Mononuclear cell (primary cell): ENCODE data around the gene DOCK2. TPM values are rescaled to one million over a fixed set of nuclear protein-coding genes. Genes with fewer than 3 reads are reported as not detected.

ENCODE experiments used
- H3K27me3 ChIP-seq: 2 replicates; pipeline ENCODE4 v1.6.0; 2011; ENCODE audit warnings: low read length, control low read depth; ENCODE audit not compliant: insufficient read depth
- H3K4me1 ChIP-seq: 2 replicates; pipeline ENCODE4 v1.5.1; 2011; ENCODE audit warnings: mild to moderate bottlenecking, low read length, control low read depth; ENCODE audit not compliant: insufficient read depth
- H3K4me3 ChIP-seq: 2 replicates; pipeline ENCODE4 v1.5.1; 2011; ENCODE audit warnings: mild to moderate bottlenecking, low read length, moderate library complexity
- H3K9me3 ChIP-seq: 2 replicates; pipeline ENCODE4 v1.5.1; 2011; ENCODE audit warnings: low read depth, mild to moderate bottlenecking, control low read depth, low read length
- total RNA-seq: library from RNA; depleted of rRNA; stranded (reverse); fragments of >200 nt; gene quantifications from one replicate; pipeline ENCODE4 v1.2.3, GENCODE V29; 2012

The DOCK2 gene
- total RNA-seq, 1 donor: 244 TPM

DNA sequence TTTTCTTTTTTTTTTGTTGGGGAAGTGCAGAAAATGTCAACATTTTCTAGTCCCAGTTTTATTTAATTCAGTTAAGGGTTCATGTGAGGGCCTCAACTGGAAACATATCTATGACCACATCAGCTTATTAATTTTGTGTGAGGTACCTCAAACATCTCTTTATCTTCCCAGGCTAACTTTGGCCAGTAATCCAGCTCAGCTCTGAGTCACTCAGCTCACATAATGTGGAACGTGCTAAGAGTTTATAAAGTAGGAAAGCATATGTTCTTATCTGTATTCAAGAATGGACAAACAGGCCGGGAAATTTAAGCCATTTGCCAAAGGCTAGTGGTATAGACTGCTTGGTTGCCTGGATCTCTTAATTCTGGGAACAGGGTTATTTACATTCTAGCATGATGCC lies 224.9 kb downstream of the DOCK2 start:
- H3K4me3 ChIP-seq: no peak overlapping the region
- no peaks in the 10 kb centered on the region for H3K4me1 ChIP-seq
- no peaks in the 10 kb centered on the region for H3K9me3 ChIP-seq
- no peaks in the 10 kb centered on the region for H3K27me3 ChIP-seq

DNA sequence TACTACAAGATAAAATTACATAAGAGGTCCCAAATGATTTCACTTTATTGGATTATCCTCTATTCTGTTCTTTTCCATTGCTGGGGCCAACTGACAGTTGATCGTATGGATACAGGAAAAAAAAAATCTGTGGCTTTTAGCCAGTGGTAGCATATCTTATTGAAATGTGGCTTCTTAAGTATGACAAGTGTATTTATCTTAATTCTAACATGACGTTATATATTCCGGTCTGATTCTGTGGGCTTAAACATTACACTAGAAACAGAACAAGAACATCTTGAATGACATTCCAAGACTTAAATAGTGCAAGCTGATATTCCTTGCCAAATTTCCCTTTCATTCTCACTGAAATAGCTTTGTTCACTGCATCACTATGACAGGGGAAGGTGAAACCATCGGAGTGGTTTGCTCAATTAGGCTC lies 225.3 kb downstream of the DOCK2 start:
- Histone ChIP-seq H3K27me3 (no peaks in the 10 kb centered on the region), H3K9me3 (no peaks in the 10 kb centered on the region), H3K4me1 (no peaks in the 10 kb centered on the region), H3K4me3 (no peak overlapping the region)

DNA sequence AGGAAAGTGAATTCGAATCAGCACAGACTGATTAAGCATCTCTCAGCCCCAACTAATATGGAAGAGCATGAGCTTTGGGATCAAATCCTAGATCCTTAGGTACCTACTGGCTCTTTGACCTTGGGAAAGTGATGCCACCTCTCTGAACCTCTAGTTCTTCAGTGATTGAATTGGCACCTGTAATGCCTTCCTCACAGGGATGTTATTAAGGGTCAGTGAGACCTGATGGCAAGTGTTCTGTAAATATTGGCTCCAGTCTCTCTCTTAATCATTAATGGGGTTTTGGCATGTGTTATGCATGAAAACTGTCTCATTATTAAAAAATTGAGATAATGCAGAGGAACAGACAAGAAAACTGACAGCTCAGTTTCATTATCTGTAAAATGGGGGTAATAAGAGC lies 227.4 kb downstream of the DOCK2 start:
- no peaks in the 10 kb centered on the region for H3K27me3 ChIP-seq
- no peaks in the 10 kb centered on the region for H3K9me3 ChIP-seq
- no peak overlapping the region for H3K4me3 ChIP-seq
- no peaks in the 10 kb centered on the region for H3K4me1 ChIP-seq

DNA sequence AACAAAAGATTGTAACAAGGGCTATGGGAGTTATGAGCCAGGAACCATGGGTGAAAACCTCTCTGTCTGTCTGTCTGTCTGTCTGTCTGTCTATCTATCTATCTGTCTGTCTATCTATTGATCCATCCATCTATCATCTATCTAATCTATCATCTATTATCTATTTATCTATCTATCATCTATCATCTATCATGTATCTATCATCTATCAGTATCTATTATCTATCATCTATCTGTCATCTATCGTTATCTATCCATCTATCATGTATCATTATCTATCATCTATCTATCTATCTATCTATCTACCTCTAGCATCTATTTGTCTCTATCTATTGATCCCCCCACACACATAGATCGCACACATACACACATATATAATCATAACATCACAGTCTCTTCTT lies 230.3 kb downstream of the DOCK2 start:
- H3K27me3 ChIP-seq: no peaks in the 10 kb centered on the region
- H3K9me3 ChIP-seq: no peaks in the 10 kb centered on the region
- peaks cover 5% of the 10 kb centered on the region for H3K4me1 ChIP-seq
- no peak overlapping the region for H3K4me3 ChIP-seq

DNA sequence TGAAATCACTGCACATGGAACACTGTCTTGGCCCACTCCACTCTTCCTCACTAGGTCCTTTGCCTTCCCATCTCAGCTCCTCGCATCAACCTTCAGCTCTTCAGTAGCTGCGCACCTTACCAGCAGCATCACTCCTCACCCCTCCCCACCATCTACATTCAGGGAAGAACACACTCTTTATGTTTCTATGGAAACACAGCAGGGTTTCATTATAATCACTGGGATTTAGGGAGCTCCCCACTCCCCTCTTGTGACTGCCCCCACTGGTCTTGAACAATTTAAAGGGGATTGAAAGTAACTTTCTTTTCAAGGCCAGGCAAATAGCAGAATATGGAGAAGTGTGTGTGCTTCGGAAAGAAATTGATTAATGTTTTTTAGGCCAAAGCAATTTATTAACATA lies 232.0 kb downstream of the DOCK2 start:
- H3K27me3 ChIP-seq: no peaks in the 10 kb centered on the region
- H3K4me3 ChIP-seq: no peak overlapping the region
- H3K4me1 ChIP-seq: peaks cover 22% of the 10 kb centered on the region
- H3K9me3 ChIP-seq: no peaks in the 10 kb centered on the region

DNA sequence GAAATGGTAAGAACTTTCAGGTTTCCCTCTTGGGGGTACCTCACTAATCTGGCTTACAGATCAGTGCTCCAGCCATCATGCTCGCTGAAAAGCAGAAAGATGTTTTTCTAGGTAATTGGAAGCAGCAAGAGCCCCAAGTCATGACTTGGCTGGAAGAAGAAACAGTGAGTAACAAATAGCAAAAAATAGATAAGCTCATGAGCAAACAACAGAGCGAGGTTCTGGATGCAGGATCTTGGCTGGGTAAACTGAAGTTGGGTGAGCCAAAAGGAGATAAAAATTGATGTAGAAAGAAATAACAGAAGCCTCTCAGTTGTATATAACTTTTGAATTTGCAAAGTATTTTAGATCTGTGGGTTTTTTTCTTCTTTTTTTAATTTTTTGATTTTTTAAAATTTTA lies 233.1 kb downstream of the DOCK2 start:
- H3K27me3 ChIP-seq: no peaks in the 10 kb centered on the region
- peaks cover 34% of the 10 kb centered on the region for H3K4me1 ChIP-seq
- no peaks in the 10 kb centered on the region for H3K9me3 ChIP-seq
- no peak overlapping the region for H3K4me3 ChIP-seq

DNA sequence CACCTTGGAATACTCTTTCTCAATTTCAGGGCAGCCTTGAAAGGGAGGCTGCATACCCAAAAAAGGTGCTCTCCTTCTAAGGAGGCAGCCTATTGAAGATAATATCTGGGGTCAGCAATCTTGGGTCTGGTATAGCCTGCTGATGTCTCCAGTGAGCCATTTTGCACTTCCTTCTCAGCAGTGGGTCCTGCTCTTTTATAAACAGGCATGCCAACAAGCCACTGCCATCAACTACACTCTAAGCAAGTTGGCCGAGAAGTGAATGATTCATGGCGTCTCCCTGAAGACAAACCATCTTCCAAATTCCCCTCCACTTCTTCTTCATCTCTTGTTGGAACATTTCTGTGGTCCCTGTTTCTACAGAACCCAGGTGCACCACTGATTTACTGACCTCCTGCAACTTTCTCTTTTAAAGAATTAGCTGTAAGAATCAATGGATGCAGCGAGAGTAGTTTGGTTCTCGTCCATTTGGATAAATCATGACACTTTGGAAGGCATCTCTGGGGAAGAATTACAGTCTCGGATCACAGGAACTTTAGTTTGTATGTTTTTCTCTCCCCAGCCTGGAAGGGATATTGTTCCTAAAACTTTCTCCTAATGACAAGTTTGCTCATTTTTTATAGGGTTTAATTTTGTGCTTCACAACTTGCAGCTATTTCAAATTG lies 234.9 kb downstream of the DOCK2 start:
- Histone ChIP-seq H3K27me3 (no peaks in the 10 kb centered on the region), H3K4me3 (no peak overlapping the region), H3K9me3 (no peaks in the 10 kb centered on the region), H3K4me1 (peaks cover 51% of the 10 kb centered on the region)

DNA sequence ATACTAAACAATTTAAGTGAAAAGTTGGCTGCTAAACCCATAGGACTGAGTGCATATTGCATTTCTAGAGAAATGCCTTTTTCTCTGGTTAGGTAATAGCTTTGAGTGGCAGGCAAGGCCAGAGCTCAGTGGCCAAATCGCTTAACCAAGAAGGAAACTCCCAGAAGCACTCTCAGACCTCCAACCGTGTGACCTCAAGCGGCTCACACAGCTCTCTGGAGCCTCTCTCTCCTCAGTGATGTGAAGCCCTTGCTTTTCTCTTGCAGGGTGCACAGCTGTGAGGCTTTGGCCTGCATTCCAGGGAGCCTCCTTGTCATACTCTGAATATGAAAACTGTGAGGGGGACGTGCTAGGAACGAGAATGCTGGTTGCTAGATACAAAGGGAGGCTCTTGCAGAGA lies 236.6 kb downstream of the DOCK2 start:
- no peak overlapping the region for H3K4me3 ChIP-seq
- H3K4me1 ChIP-seq: peaks cover 68% of the 10 kb centered on the region
- no peaks in the 10 kb centered on the region for H3K9me3 ChIP-seq
- H3K27me3 ChIP-seq: no peaks in the 10 kb centered on the region

DNA sequence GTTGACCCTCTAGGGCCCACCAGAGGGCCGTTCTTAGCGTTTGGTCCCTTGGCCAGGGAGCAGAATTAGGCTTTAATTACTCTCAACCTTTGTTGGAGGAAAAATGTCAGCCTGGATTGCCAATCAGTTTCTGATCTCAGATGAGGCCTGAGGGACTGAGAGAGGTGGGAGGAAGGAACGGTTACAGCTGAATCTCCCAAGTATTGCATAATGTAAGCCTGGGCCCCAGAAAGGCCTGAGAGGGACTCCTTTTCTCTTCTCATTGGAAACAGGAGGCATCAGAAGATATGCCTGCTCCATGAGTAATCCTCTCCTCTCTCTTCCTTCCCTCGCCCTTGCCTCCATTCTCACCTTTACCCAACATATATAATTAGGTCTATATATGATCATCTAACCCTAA lies 237.5 kb downstream of the DOCK2 start:
- Histone ChIP-seq H3K9me3 (no peaks in the 10 kb centered on the region), H3K4me3 (no peak overlapping the region), H3K4me1 (peaks cover 78% of the 10 kb centered on the region), H3K27me3 (no peaks in the 10 kb centered on the region)

DNA sequence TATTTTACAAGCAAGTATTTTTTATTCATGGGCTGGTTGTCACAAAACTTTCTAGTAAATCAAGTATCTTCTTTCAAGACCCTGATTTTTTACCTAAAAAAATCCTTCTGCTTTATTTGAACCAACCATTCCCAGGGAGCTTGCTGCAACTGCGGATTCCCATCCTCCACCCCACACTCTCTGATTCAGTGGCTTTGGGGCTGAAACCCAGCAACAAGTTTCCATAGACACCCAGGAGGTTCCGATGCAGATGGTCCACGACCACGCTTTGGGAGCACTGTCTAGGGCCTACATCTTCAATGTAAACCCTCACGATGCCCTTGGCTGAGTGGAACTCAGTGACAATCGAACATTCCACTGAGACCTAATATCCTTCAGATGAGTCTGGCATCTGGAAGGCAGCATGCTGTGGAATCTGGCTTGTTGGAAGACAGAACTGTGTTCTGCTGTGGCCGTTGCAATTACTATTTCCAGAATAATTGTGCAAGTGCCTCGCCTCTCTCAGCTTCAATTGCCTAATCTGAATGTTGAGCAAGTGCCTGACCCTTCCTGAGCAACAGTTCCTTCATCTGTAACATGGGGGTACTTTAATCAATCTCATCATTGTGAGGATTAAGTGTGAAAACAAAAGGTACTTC lies 238.1 kb downstream of the DOCK2 start:
- Histone ChIP-seq H3K9me3 (no peaks in the 10 kb centered on the region), H3K27me3 (no peaks in the 10 kb centered on the region), H3K4me3 (no peak overlapping the region), H3K4me1 (peaks cover 84% of the 10 kb centered on the region)

DNA sequence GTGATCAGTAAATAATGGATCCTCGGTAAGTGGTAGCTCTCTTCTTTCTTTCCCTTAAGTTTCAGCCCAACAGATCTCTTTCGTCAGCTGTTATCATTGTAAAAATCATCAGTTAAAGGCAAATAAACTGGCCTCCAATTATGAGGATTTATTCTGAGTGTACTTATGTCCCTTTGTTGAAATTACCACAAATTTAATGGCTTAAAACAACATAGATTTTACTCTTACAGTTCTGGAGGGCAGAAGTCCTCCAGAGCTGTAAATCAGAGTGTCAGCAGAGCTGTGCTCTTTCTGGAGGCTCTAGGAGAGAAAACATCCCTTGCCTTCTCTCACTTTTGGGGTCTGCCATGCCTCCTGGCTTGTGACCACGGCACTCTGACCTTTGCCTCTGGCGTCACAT lies 238.7 kb downstream of the DOCK2 start:
- no peak overlapping the region for H3K4me3 ChIP-seq
- H3K4me1 ChIP-seq: peaks cover 88% of the 10 kb centered on the region
- H3K9me3 ChIP-seq: no peaks in the 10 kb centered on the region
- H3K27me3 ChIP-seq: no peaks in the 10 kb centered on the region

DNA sequence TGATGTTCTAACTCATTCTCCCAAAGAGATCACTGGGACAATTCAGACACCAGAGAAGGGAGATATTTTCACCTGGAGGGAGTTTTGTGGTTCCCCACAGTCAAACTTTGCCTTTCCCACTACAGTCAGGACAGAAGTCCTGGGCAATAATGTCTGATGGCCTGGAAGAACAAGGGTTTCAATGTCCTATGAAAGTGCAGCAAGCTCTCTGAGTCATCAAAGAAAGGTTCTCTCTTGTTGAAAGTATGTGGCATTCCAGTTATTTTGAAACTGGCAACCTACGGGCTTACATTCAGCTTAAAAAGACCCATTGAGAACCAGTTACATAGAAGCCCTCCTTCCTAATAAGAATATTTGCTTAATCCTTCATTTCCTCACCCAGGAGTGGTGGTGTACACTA lies 239.3 kb downstream of the DOCK2 start:
- Histone ChIP-seq H3K9me3 (no peaks in the 10 kb centered on the region), H3K4me1 (peaks cover 91% of the 10 kb centered on the region), H3K4me3 (no peak overlapping the region), H3K27me3 (no peaks in the 10 kb centered on the region)

DNA sequence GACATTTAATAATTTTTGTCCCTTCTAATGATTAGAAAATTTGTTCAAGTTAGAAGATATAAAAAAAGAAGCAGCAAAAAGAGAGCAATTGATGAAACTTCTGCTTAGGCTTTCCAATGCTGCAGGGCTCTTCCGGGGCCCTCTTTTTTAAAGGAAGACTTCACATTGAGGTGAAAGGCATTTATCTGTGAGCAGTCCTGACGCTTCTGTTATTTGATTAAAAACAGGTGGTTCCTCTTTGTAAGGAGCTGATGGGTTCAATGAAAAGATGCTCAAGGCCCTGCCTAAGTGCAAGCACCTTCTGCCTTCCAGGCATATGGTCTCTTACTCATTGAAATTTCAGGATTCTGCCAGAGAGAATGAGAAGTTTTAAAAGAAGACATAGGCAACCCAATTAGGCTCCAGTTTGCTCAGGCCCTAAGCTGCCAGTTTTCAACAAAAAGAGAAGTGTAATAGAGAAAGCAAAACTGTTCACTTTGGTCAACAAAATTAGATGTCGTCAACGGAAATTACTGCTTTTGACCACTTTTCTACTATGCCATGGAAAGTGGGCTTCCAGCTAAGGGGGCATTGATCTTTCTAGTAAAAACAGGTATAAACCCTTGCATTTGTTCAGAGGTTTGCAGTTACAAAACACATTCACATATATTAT lies 243.1 kb downstream of the DOCK2 start:
- H3K9me3 ChIP-seq: no peaks in the 10 kb centered on the region
- H3K4me1 ChIP-seq: peaks cover 78% of the 10 kb centered on the region
- H3K27me3 ChIP-seq: no peaks in the 10 kb centered on the region
- H3K4me3 ChIP-seq: no peak overlapping the region

DNA sequence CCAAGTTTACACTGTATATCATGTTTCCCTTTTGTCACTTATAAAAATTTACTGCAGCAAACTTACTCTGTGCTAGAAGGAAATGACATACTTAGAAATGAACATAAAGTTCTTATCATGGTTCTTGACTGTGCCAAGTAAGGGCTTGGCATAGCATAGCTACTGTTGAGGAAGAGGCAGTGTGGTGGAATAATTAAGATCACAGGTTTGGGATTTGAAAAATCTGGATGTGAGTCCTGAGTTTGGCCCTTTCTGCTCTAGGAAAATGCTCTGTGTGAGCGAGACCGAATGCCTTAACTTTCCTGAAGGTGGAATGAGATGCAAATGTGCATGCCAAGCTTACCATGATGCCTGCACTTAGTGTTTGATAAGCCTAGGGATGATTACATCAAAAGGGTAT lies 243.7 kb downstream of the DOCK2 start:
- Histone ChIP-seq H3K4me1 (peaks cover 71% of the 10 kb centered on the region), H3K4me3 (no peak overlapping the region), H3K9me3 (no peaks in the 10 kb centered on the region), H3K27me3 (no peaks in the 10 kb centered on the region)

DNA sequence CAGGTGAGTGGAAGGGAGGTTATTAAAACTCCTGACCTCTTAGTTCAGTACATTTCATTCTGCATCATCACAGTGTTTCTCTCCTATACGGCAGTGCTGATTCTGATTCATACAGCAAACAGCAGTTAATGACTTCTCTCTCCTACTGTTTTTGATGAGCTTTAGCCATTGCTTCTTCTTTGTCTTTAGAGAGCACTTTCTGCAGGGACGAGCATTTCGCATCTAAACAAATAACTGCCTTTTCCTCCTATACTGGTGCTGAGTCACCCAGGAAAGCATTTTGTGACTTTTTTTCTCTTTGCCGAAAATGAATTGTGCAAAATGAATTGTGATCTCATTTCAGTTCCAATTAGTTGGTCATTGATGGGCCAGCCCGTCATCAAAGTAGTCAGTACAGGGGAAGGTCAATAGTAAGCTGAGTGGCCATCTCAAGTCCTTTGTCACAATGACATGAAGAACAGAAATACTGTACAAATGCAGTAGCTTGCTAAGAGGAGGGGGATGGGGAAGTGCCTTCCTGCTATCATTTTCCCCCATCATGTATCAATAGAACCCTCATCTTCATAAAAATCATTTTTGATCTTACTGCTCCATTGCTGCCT lies 244.7 kb downstream of the DOCK2 start:
- H3K4me1 ChIP-seq: peaks cover 61% of the 10 kb centered on the region
- H3K4me3 ChIP-seq: no peak overlapping the region
- no peaks in the 10 kb centered on the region for H3K9me3 ChIP-seq
- no peaks in the 10 kb centered on the region for H3K27me3 ChIP-seq
